Activated CD4-positive, alpha-beta T cell treated with anti-CD3 and anti-CD28 coated beads, Interleukin-2, amount 10 ng/mL, durations not matched to agents 24 days and 14 days (primary cell): ENCODE data around the gene RIIAD1. TPM values are rescaled to one million over a fixed set of nuclear protein-coding genes. Genes with fewer than 3 reads are reported as not detected.

Experiments
- DNase-seq: peaks from one replicate; pipeline ENCODE4 v3.0.0; 2022
- H3K27ac Mint-ChIP-seq: one replicate; pipeline ENCODE4 v1.8.0; 2022; ENCODE audit warnings: mild to moderate bottlenecking, mixed read lengths
- H3K27me3 Mint-ChIP-seq: one replicate; pipeline ENCODE4 v1.8.0; 2022; ENCODE audit warnings: mixed read lengths
- H3K36me3 Mint-ChIP-seq: one replicate; pipeline ENCODE4 v1.8.0; 2022; ENCODE audit warnings: low read depth, mild to moderate bottlenecking, mixed read lengths
- H3K4me1 Mint-ChIP-seq: one replicate; pipeline ENCODE4 v1.8.0; 2021; ENCODE audit warnings: mixed read lengths
- H3K4me3 Mint-ChIP-seq: one replicate; pipeline ENCODE4 v1.8.0; 2022; ENCODE audit warnings: mild to moderate bottlenecking, moderate library complexity, mixed read lengths
- H3K9me3 Mint-ChIP-seq: one replicate; pipeline ENCODE4 v1.8.0; 2021; ENCODE audit warnings: mixed read lengths
- intact Hi-C: fragments of 100-400 bp; cut with micrococcal nuclease; formaldehyde crosslinking; loops from one replicate; pipeline ENCODE4 v1.15.1; 2023
- total RNA-seq: library from RNA; stranded (reverse); gene quantifications from 2 replicates; pipeline ENCODE4 v1.2.3, GENCODE V29; 2022

RIIAD1 gene
- total RNA-seq, 1 donor from 2014 or later: not detected

GRCh38 chr1:151704246-151704645 lies 17.1 kb upstream of the RIIAD1 start:
- H3K27me3 Mint-ChIP-seq: peaks cover 2% of the 10 kb centered on the region
- peaks cover 7% of the 10 kb centered on the region for H3K4me1 Mint-ChIP-seq
- peaks cover 6% of the 10 kb centered on the region for H3K36me3 Mint-ChIP-seq
- no peak overlapping the region for H3K4me3 Mint-ChIP-seq
- no peak overlapping the region for H3K27ac Mint-ChIP-seq
- no peak for DNase-seq
- intact Hi-C loops: no loop called here
- H3K9me3 Mint-ChIP-seq: no peaks in the 10 kb centered on the region

- H3K9me3 Mint-ChIP-seq: no peaks in the 10 kb centered on the region
- H3K27ac Mint-ChIP-seq: no peak overlapping the region
- peaks cover 7% of the 10 kb centered on the region for H3K4me1 Mint-ChIP-seq
- no peak overlapping the region for H3K4me3 Mint-ChIP-seq
- H3K36me3 Mint-ChIP-seq: peaks cover 3% of the 10 kb centered on the region
- DNase-seq: no peak
- peaks cover 2% of the 10 kb centered on the region for H3K27me3 Mint-ChIP-seq
- intact Hi-C loops: no loop called here
These were observed 16.2 kb upstream of the RIIAD1 start for GRCh38 chr1:151705146-151705545.

- peaks cover 7% of the 10 kb centered on the region for H3K4me1 Mint-ChIP-seq
- H3K9me3 Mint-ChIP-seq: no peaks in the 10 kb centered on the region
- no peak for DNase-seq
- H3K27me3 Mint-ChIP-seq: peaks cover 2% of the 10 kb centered on the region
- H3K36me3 Mint-ChIP-seq: peaks cover 2% of the 10 kb centered on the region
- H3K4me3 Mint-ChIP-seq: no peak overlapping the region
- no peak overlapping the region for H3K27ac Mint-ChIP-seq
- intact Hi-C loops: no loop called here
These were observed 15.4 kb upstream of the RIIAD1 start for GRCh38 chr1:151705753-151706463.

- Mint-ChIP-seq H3K27ac (no peak overlapping the region), H3K4me1 (peaks cover 7% of the 10 kb centered on the region), H3K4me3 (no peak overlapping the region), H3K9me3 (no peaks in the 10 kb centered on the region), H3K36me3 (peaks cover 2% of the 10 kb centered on the region), H3K27me3 (peaks cover 2% of the 10 kb centered on the region)
- no peak for DNase-seq
- intact Hi-C loops: no loop called here
These were observed 14.6 kb upstream of the RIIAD1 start for GRCh38 chr1:151706464-151707415.

GRCh38 chr1:151707541-151708065 lies 13.7 kb upstream of the RIIAD1 start:
- Mint-ChIP-seq H3K36me3 (peaks cover under 1% of the 10 kb centered on the region), H3K27ac (no peak overlapping the region), H3K9me3 (no peaks in the 10 kb centered on the region), H3K4me1 (peaks cover 7% of the 10 kb centered on the region), H3K27me3 (peaks cover 3% of the 10 kb centered on the region), H3K4me3 (no peak overlapping the region)
- intact Hi-C loops: no loop called here
- no peak for DNase-seq

GRCh38 chr1:151708891-151709290 lies 12.4 kb upstream of the RIIAD1 start:
- H3K9me3 Mint-ChIP-seq: no peaks in the 10 kb centered on the region
- peaks cover 4% of the 10 kb centered on the region for H3K4me1 Mint-ChIP-seq
- peaks cover 6% of the 10 kb centered on the region for H3K27me3 Mint-ChIP-seq
- H3K36me3 Mint-ChIP-seq: no peaks in the 10 kb centered on the region
- H3K4me3 Mint-ChIP-seq: no peak overlapping the region
- no peak overlapping the region for H3K27ac Mint-ChIP-seq
- DNase-seq: no peak
- intact Hi-C loops: no loop called here

- no peak overlapping the region for H3K27ac Mint-ChIP-seq
- no peak overlapping the region for H3K4me3 Mint-ChIP-seq
- H3K36me3 Mint-ChIP-seq: no peaks in the 10 kb centered on the region
- DNase-seq: peak; percentile 71
- peaks cover 15% of the 10 kb centered on the region for H3K27me3 Mint-ChIP-seq
- peaks cover 4% of the 10 kb centered on the region for H3K4me1 Mint-ChIP-seq
- intact Hi-C loops: no loop called here
- no peaks in the 10 kb centered on the region for H3K9me3 Mint-ChIP-seq
These were observed 11.0 kb upstream of the RIIAD1 start for GRCh38 chr1:151710187-151710840.

- Mint-ChIP-seq H3K27ac (no peak overlapping the region), H3K9me3 (no peaks in the 10 kb centered on the region), H3K36me3 (no peaks in the 10 kb centered on the region), H3K27me3 (peaks cover 24% of the 10 kb centered on the region), H3K4me3 (no peak overlapping the region), H3K4me1 (peaks cover 5% of the 10 kb centered on the region)
- intact Hi-C loops: no loop called here
- no peak for DNase-seq
These were observed 10.1 kb upstream of the RIIAD1 start for GRCh38 chr1:151711044-151711800.

- no peaks in the 10 kb centered on the region for H3K36me3 Mint-ChIP-seq
- no peak for DNase-seq
- no peaks in the 10 kb centered on the region for H3K9me3 Mint-ChIP-seq
- no peak overlapping the region for H3K27ac Mint-ChIP-seq
- H3K4me1 Mint-ChIP-seq: peaks cover 5% of the 10 kb centered on the region
- H3K4me3 Mint-ChIP-seq: no peak overlapping the region
- intact Hi-C loops: no loop called here
- H3K27me3 Mint-ChIP-seq: peaks cover 28% of the 10 kb centered on the region
These were observed 9.4 kb upstream of the RIIAD1 start for GRCh38 chr1:151711951-151712350.

- Mint-ChIP-seq H3K27ac (no peak overlapping the region), H3K9me3 (no peaks in the 10 kb centered on the region), H3K36me3 (no peaks in the 10 kb centered on the region), H3K4me3 (no peak overlapping the region), H3K4me1 (peaks cover 9% of the 10 kb centered on the region), H3K27me3 (peaks cover 39% of the 10 kb centered on the region)
- DNase-seq: no peak
- intact Hi-C loops: no loop called here
These were observed 8.3 kb upstream of the RIIAD1 start for GRCh38 chr1:151713044-151713443.

GRCh38 chr1:151713874-151714273 lies 7.4 kb upstream of the RIIAD1 start:
- no peaks in the 10 kb centered on the region for H3K36me3 Mint-ChIP-seq
- no peak overlapping the region for H3K27ac Mint-ChIP-seq
- no peak overlapping the region for H3K4me3 Mint-ChIP-seq
- no peak for DNase-seq
- intact Hi-C loops: no loop called here
- peaks cover 9% of the 10 kb centered on the region for H3K4me1 Mint-ChIP-seq
- peaks cover 47% of the 10 kb centered on the region for H3K27me3 Mint-ChIP-seq
- no peaks in the 10 kb centered on the region for H3K9me3 Mint-ChIP-seq

- H3K27ac Mint-ChIP-seq: no peak overlapping the region
- no peak overlapping the region for H3K4me3 Mint-ChIP-seq
- intact Hi-C loops: no loop called here
- H3K27me3 Mint-ChIP-seq: peaks cover 57% of the 10 kb centered on the region
- H3K9me3 Mint-ChIP-seq: no peaks in the 10 kb centered on the region
- H3K36me3 Mint-ChIP-seq: no peaks in the 10 kb centered on the region
- peaks cover 10% of the 10 kb centered on the region for H3K4me1 Mint-ChIP-seq
- no peak for DNase-seq
These were observed 6.2 kb upstream of the RIIAD1 start for GRCh38 chr1:151714820-151715725.
